Inferior parietal cortex (tissue), 1 donor: ENCODE results near the gene PRKD2.
"Not testable (repeated sequence)": the region's sequence is repeated elsewhere in the genome, so short reads cannot be mapped to it uniquely, and the experiment has no call there.

ENCODE experiments used
- DNase-seq: peaks from one replicate; pipeline ENCODE4 v3.0.0-alpha.2; 2016; ENCODE audit errors: extremely low spot score

The PRKD2 gene

GRCh38 chr19:46633130-46633529 lies 83.8 kb downstream of the PRKD2 start:
- no peak for DNase-seq

GRCh38 chr19:46631481-46631880 lies 85.4 kb downstream of the PRKD2 start:
- DNase-seq = no peak

GRCh38 chr19:46630586-46631205 lies 86.2 kb downstream of the PRKD2 start:
- DNase-seq = no peak

GRCh38 chr19:46629546-46630025 lies 87.3 kb downstream of the PRKD2 start:
- DNase-seq = no peak

- not testable (repeated sequence) for DNase-seq
Observed at GRCh38 chr19:46628970-46629369, 87.9 kb downstream of the PRKD2 start.

- DNase-seq = no peak
Observed at GRCh38 chr19:46626446-46626845, 90.5 kb downstream of the PRKD2 start.

GRCh38 chr19:46625731-46626130 lies 91.2 kb downstream of the PRKD2 start:
- DNase-seq = no peak

- no peak for DNase-seq
Observed at GRCh38 chr19:46624958-46625661, 91.8 kb downstream of the PRKD2 start, which contains the start of gene PTGIR. TSS of gene PTGIR (minus strand) at chr19:46625089. CDS start at chr19:46624225, 864 bp downstream.
